Colon (tissue), 2 donors: Measurements from ENCODE around the gene SRGAP1.

Source experiments
- FAIRE-seq: peaks from 2 replicates; lab custom pipeline; 2012; peaks lifted over from hg19 to GRCh38; lab: Jason Lieb, UNC
- donor health status: control.
- donor health status: control.

Gene SRGAP1

GRCh38 chr12:63940310-63941005 lies 96.0 kb downstream of the SRGAP1 start:
- FAIRE-seq, result no peak

- FAIRE-seq, result no peak
Observed at GRCh38 chr12:63941166-63941800, 96.8 kb downstream of the SRGAP1 start.

GRCh38 chr12:63941879-63942278 lies 97.4 kb downstream of the SRGAP1 start:
- FAIRE-seq, result no peak

- FAIRE-seq, result no peak
Observed at GRCh38 chr12:63942464-63943241, 98.2 kb downstream of the SRGAP1 start.

GRCh38 chr12:63944034-63944579 lies 99.6 kb downstream of the SRGAP1 start:
- no peak for FAIRE-seq

GRCh38 chr12:63944586-63945228 lies 100.2 kb downstream of the SRGAP1 start:
- no peak for FAIRE-seq

- no peak for FAIRE-seq
Observed at GRCh38 chr12:63945777-63946176, 101.3 kb downstream of the SRGAP1 start.

GRCh38 chr12:63948211-63948610 lies 103.7 kb downstream of the SRGAP1 start:
- FAIRE-seq, result no peak

GRCh38 chr12:63949902-63950301 lies 105.4 kb downstream of the SRGAP1 start:
- FAIRE-seq, result no peak

- no peak for FAIRE-seq
Observed at GRCh38 chr12:63952995-63953394, 108.5 kb downstream of the SRGAP1 start.

- no peak for FAIRE-seq
Observed at GRCh38 chr12:63955831-63956666, 111.5 kb downstream of the SRGAP1 start.

GRCh38 chr12:63957496-63957895 lies 113.0 kb downstream of the SRGAP1 start:
- FAIRE-seq, result no peak

GRCh38 chr12:63958876-63959580 lies 114.5 kb downstream of the SRGAP1 start:
- no peak for FAIRE-seq

- no peak for FAIRE-seq
Observed at GRCh38 chr12:63961048-63961447, 116.5 kb downstream of the SRGAP1 start.

GRCh38 chr12:63961543-63961942 lies 117.0 kb downstream of the SRGAP1 start:
- FAIRE-seq, result no peak

GRCh38 chr12:63963868-63964267 lies 119.4 kb downstream of the SRGAP1 start:
- no peak for FAIRE-seq

- FAIRE-seq, result no peak
Observed at GRCh38 chr12:63964301-63964700, 119.8 kb downstream of the SRGAP1 start.

- no peak for FAIRE-seq
Observed at GRCh38 chr12:63965936-63966605, 121.6 kb downstream of the SRGAP1 start.

- FAIRE-seq, result no peak
Observed at GRCh38 chr12:63966606-63966975, 122.1 kb downstream of the SRGAP1 start.
